ENCODE data around the gene AKR1B1. TPM values are rescaled to one million over a fixed set of nuclear protein-coding genes. Genes with fewer than 3 reads are reported as not detected.

Gene AKR1B1
- polyA plus RNA-seq, 2 of the 4 experiments (the other 2 are of a cell fraction), result 1,636 to 6,205 TPM

GRCh38 chr7:134477954-134478353 is 19.1 kb upstream of the AKR1B1 start:
- TF ChIP-seq NPAS2 (CRISPR knock-in tag; IDR thresholded peaks at IDR 0.05; ENCODE audit: borderline replicate concordance) (0 out of 2 replicates have a peak, but pooled peaks have one; percentile 2), MAX (IDR thresholded peaks at IDR 0.05) (no peak), MAFK (IDR thresholded peaks at IDR 0.05; ENCODE audit: partially characterized antibody) (peak; percentile 33)
- FAIRE-seq (peak; percentile 99), ATAC-seq (no peak), DNase-seq (ENCODE audit: low read depth in 1 of 2, low spot score in 1 of 2) (no peak)
- WGBS (ENCODE audit: missing lambda C conversion rate), result 75% methylated on average over 2 of the region's 2 CpGs
- H3K27ac ChIP-seq, result peak overlapping the region; percentile 8 to 67; a peak in 4 of 6 replicates
- no peak overlapping the region for H3K4me2 ChIP-seq
- no peak overlapping the region for H3K4me3 ChIP-seq
- H3K4me1 ChIP-seq, result peaks cover 71% of the 10 kb centered on the region
- POLR2A ChIA-PET, result interaction anchor here (1.4 kb wide), 1 partner anchor 46 kb away, joined by 3 read pairs; no protein-coding TSS in a partner anchor
- 0 out of 3 replicates have a peak, but pooled peaks cover 3% of the 10 kb centered on the region for H3K9me3 ChIP-seq
- CTCF ChIA-PET, result interaction anchor here (0.6 to 11.8 kb wide), 20 partner anchors 8 to 162 kb away, joined by 3 to 199 read pairs (median 4); partner anchors contain the start of genes AKR1B1 and SLC35B4

GRCh38 chr7:134476044-134476443 is 17.1 kb upstream of the AKR1B1 start:
- Histone ChIP-seq H3K4me3 (no peak overlapping the region), H3K4me2 (no peak overlapping the region), H3K9me3 (peaks cover 8% of the 10 kb centered on the region), H3K4me1 (peaks cover 71% of the 10 kb centered on the region), H3K27ac (peak overlapping the region; percentile 10 to 81; a peak in 4 of 6 replicates)
- ATAC-seq (no peak), FAIRE-seq (peak; percentile 89), DNase-seq (ENCODE audit: low read depth in 1 of 2, low spot score in 1 of 2) (no peak)
- POLR2A ChIA-PET, result no interaction called here
- CTCF ChIA-PET, result interaction anchor here (1.0 to 3.0 kb wide), 8 partner anchors 10 to 335 kb away, joined by 3 to 36 read pairs (median 6); partner anchors contain the start of gene AKR1B1
- TF ChIP-seq HOXB13 (CRISPR knock-in tag; IDR thresholded peaks at IDR 0.05; ENCODE audit: low read depth), result no peak
- TF ChIP-seq CHD2 (IDR thresholded peaks at IDR 0.05; ENCODE audit: low read length, partially characterized antibody), result no peak
- no peak for TF ChIP-seq BHLHE40 (IDR thresholded peaks at IDR 0.05; ENCODE audit: low read depth, low read length)
- TF ChIP-seq CEBPB (IDR thresholded peaks at IDR 0.05), result no peak
- TF ChIP-seq, protein P1, sequence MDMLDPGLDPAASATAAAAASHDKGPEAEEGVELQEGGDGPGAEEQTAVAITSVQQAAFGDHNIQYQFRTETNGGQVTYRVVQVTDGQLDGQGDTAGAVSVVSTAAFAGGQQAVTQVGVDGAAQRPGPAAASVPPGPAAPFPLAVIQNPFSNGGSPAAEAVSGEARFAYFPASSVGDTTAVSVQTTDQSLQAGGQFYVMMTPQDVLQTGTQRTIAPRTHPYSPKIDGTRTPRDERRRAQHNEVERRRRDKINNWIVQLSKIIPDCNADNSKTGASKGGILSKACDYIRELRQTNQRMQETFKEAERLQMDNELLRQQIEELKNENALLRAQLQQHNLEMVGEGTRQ (IDR thresholded peaks at IDR 0.05), result no peak
- no peak for TF ChIP-seq HDAC2 (IDR thresholded peaks at IDR 0.05)
- no peak for TF ChIP-seq RARB (CRISPR knock-in tag; IDR thresholded peaks at IDR 0.05)
- TF ChIP-seq, protein P2, sequence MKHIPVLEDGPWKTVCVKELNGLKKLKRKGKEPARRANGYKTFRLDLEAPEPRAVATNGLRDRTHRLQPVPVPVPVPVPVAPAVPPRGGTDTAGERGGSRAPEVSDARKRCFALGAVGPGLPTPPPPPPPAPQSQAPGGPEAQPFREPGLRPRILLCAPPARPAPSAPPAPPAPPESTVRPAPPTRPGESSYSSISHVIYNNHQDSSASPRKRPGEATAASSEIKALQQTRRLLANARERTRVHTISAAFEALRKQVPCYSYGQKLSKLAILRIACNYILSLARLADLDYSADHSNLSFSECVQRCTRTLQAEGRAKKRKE (CRISPR knock-in tag; IDR thresholded peaks at IDR 0.05; ENCODE audit: low read depth), result no peak
- no peak for TF ChIP-seq HMGXB4 (CRISPR knock-in tag; IDR thresholded peaks at IDR 0.05; ENCODE audit: borderline replicate concordance)
- no peak for TF ChIP-seq PBX3 (IDR thresholded peaks at IDR 0.05)

- H3K9me3 ChIP-seq, result peaks cover 13% of the 10 kb centered on the region
- TF ChIP-seq POLR2A (IDR thresholded peaks at IDR 0.05; ENCODE audit: low read length), result no peak
- TF ChIP-seq JUN (IDR thresholded peaks at IDR 0.05), result no peak
- TF ChIP-seq HMGXB4 (CRISPR knock-in tag; IDR thresholded peaks at IDR 0.05; ENCODE audit: borderline replicate concordance), result no peak
- no peak for TF ChIP-seq HOXB13 (CRISPR knock-in tag; IDR thresholded peaks at IDR 0.05; ENCODE audit: low read depth)
- peak; percentile 13; the same call in 1 of the 2 replicates for TF ChIP-seq NPAS2 (CRISPR knock-in tag; IDR thresholded peaks at IDR 0.05; ENCODE audit: borderline replicate concordance)
- no peak for TF ChIP-seq NFE2L2 (conservative IDR thresholded peaks at IDR 0.05; ENCODE audit: low read length)
- TF ChIP-seq, protein P3, sequence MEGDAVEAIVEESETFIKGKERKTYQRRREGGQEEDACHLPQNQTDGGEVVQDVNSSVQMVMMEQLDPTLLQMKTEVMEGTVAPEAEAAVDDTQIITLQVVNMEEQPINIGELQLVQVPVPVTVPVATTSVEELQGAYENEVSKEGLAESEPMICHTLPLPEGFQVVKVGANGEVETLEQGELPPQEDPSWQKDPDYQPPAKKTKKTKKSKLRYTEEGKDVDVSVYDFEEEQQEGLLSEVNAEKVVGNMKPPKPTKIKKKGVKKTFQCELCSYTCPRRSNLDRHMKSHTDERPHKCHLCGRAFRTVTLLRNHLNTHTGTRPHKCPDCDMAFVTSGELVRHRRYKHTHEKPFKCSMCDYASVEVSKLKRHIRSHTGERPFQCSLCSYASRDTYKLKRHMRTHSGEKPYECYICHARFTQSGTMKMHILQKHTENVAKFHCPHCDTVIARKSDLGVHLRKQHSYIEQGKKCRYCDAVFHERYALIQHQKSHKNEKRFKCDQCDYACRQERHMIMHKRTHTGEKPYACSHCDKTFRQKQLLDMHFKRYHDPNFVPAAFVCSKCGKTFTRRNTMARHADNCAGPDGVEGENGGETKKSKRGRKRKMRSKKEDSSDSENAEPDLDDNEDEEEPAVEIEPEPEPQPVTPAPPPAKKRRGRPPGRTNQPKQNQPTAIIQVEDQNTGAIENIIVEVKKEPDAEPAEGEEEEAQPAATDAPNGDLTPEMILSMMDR (IDR thresholded peaks at IDR 0.05), result peak; percentile 5; the same call in 1 of the 3 replicates
- H3K4me3 ChIP-seq, result no peak overlapping the region
- H3K4me2 ChIP-seq, result peak overlapping the region; percentile 49; the same call in 2 of the 3 replicates
- FAIRE-seq (no peak), DNase-seq (ENCODE audit: low read depth in 1 of 2, low spot score in 1 of 2) (no peak), ATAC-seq (no peak)
- peak overlapping the region; percentile 75 to 81 for H3K27ac ChIP-seq
- WGBS (ENCODE audit: missing lambda C conversion rate), result 89% methylated on average over 1 of the region's 1 CpG
- POLR2A ChIA-PET, result interaction anchor here (0.6 kb wide), 1 partner anchor 29 kb away, joined by 3 read pairs; no protein-coding TSS in a partner anchor
- H3K4me1 ChIP-seq, result peaks cover 64% of the 10 kb centered on the region
- CTCF ChIA-PET, result interaction anchor here (0.9 to 3.0 kb wide), 17 partner anchors 9 to 109 kb away, joined by 3 to 36 read pairs (median 5); partner anchors contain the start of gene AKR1B1
Observed at GRCh38 chr7:134474828-134475227, 15.9 kb upstream of the AKR1B1 start.

Measured in A549 (cell line).